ENCODE data around the gene PTEN.

Gene PTEN

DNA sequence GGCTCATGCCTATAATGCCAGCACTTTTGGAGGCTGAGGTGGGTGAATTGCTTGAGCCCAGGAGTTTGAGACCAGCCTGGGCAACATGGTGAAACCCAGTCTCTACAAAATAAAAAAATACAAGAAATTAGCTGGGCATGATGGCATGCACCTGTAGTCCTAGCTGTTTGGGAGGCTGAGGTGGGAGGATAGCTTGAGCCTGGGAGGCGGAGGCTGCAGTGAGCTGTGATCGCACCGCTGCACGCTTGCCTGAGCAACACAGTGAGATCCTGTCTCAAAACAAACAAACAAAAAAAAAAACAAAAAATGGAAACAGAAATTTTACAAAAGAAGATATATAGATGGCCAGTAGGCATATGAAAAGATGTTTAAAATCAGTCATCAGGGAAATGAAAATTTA, 57.1 kb downstream of the PTEN start:
- DNase-seq (ENCODE audit: low read depth): no peak

- no peak for DNase-seq (ENCODE audit: low read depth)
Observed at GRCh38 chr10:87921931-87922688, 58.7 kb downstream of the PTEN start.

DNA sequence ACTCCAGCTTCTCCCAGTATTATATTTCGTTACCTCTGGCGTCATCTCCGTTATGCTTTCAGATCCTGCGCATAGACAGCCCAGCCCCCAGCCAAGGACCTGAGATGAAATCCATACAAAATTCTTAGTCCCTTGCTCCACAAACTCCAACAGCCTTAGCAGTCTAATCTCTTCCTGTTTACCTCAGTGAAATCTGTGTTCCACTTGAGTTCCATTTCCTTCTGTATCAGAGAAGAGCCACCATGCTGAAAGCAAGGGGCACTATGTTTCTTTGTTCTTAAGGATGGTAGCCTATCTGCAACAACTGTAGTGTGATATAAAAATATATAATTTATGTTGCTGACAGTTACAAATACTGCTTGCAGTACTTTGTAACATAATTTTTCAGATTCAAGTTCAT, 59.8 kb downstream of the PTEN start:
- DNase-seq (ENCODE audit: low read depth): no peak

GRCh38 chr10:87925570-87925969, 62.1 kb downstream of the PTEN start:
- DNase-seq (ENCODE audit: low read depth): no peak

GRCh38 chr10:87927091-87927490, 63.7 kb downstream of the PTEN start:
- no peak for DNase-seq (ENCODE audit: low read depth)

- DNase-seq (ENCODE audit: low read depth): no peak
Observed at GRCh38 chr10:87928996-87929395, 65.6 kb downstream of the PTEN start.

DNA sequence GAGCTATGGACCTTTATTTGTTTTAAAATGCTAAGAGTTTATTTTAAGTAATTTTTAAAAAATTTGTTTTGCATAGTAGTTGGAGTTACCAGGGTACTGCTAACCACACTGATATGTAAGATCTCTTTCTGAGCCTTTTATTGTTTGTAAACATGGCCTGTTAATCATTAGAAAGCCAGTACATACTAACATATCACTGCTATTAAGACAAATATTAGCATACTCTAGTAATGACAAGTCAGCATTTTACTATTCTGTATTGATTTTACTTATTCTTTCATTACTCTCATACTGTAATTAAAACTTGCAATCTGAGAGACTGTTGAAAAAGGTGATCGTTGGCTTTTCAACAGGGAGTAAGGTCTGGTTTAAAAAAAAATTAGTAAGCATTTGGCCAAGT, 66.7 kb downstream of the PTEN start:
- DNase-seq (ENCODE audit: low read depth): no peak

DNA sequence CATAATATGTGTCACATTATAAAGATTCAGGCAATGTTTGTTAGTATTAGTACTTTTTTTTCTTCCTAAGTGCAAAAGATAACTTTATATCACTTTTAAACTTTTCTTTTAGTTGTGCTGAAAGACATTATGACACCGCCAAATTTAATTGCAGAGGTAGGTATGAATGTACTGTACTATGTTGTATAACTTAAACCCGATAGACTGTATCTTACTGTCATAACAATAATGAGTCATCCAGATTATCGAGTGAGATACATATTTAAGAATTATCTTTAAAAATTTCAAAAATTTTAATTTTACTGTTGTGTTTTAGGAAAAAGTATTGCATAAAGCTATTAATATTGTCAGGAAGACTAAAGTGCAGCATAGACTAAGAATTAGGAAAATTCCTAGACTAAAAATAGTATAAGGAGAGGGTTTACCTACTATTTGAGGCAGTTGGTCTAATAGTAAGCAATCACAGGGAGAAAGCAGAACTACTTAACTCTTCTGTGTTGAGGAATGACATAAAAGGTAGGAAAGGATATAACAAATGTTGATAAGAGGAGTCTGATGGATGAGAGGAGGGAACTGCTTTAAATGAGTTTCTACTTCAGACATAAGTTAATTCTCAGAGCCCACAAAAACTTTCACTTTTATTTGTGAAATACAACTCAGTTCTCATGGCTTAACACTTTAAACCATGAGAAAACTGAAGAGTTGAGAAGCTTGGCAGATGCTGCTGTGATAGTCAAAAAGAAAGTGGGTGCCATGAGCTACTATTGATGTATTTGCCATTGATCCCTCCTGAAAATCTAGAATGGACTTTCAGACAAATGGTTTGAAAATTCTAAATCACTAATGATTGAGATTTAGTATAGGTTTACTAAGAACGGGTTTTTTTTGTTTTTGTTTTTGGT, 67.8 kb downstream of the PTEN start:
- DNase-seq (ENCODE audit: low read depth): no peak

GRCh38 chr10:87931836-87932230, 68.4 kb downstream of the PTEN start:
- no peak for DNase-seq (ENCODE audit: low read depth)

DNA sequence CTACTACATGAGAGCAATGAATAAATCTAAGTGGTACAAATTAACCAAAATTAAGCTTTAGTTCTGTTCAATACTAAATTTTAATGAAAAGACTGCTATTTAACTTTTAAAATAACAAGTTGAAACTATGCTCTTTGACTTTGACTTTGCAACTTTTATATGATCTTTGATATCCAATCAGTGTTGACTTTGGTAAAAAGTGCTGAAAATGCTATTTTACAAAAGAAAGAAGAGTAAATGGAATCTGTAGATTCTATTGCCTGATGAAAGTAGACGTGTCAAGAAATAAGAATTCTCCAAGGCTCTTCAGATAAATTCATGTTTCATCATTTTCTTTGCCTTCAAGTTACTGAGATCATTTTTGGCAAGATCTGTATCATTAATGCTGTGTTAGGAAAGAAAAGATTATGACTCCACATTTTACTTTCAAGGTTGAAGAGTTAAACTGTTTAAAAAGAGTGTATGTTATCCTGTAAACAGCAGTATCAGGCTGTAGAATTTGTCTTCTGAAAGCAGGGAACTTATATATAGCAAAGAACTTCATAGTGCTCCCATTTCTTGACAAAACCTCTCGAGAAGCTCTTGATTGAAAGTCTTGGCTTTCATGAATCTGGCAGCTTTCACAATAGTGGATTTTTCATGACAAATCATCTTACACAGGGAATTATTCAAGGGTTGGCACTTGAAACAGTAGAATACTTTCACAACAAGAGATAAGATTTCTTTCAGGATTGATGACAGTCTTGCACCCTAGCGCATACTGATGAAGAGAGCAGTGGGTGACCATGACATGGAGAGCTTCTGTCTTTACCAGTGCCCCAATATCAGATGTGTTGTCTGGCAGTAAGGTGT, 72.1 kb downstream of the PTEN start:
- no peak for DNase-seq (ENCODE audit: low read depth)

- no peak for DNase-seq (ENCODE audit: low read depth)
Observed at GRCh38 chr10:87940210-87940609, 76.8 kb downstream of the PTEN start.

DNA sequence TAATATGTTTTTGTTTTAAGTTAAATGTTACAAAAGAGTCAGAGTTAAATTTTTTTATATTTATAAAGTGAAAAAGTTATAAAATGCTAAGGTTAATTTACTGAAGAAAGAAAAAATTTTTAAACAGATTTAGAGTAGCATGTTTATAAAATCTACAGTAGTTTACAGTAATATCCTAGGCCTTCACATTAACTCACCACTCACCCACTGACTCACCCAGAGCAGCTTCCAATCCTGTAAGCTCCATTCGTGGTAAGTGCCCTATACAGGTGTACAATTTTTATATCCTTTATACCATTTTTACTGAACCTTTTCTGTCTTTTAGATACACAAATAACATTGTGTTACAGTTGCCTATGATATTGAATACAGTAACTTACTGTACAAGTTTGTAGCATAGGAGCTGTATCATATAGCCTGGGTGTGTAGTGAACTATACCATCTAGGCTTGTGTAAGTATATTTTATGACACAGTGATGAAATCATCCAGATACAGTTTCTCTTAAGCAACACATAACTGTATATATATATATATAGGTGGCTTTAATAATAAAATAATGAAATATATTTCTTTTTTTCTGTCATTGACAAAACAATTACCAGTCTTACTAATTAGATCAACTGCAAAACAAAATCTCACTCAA, 79.6 kb downstream of the PTEN start:
- DNase-seq (ENCODE audit: low read depth): no peak

GRCh38 chr10:87945984-87946383, 82.6 kb downstream of the PTEN start:
- no peak for DNase-seq (ENCODE audit: low read depth)

DNA sequence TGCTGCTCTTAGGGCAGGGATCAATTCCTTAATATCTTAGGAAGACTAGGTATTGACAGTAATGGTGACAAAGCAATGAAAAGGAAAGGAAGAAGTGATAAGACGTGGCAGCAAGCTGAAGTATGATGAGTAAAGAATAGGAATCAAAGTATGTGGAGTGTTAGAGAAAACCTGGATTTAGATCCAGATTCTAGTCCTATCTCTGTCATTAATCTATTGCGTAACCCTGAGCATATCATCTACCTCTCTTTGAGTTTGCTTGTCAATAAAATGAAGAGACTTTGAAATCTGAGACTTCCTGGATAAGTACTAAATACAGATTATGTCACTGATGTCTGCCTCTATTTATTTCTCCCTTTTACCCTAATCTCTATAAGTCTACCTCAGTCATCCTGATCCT, 89.2 kb downstream of the PTEN start:
- no peak for DNase-seq (ENCODE audit: low read depth)

DNA sequence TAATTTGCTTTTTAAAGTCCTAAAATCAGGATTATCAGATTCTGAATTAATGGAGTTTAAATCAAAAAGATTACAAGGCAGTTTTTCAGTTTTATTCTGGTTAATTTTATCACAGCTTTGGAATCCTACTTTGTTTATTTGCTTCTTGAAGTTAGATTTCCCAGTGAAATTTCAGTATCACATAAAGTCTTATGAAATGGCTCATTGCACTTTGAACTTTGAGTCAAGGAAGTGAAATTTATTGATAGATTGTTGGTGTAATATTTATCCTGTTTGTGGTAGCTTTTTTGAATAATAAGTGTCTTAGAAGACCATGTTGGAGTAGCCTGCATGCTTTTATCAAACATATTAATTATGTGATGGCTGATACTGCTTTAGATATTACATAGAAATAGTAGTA, 92.6 kb downstream of the PTEN start:
- no peak for DNase-seq (ENCODE audit: low read depth)

- no peak for DNase-seq (ENCODE audit: low read depth)
Observed at GRCh38 chr10:87957702-87958101, 94.3 kb downstream of the PTEN start.

DNA sequence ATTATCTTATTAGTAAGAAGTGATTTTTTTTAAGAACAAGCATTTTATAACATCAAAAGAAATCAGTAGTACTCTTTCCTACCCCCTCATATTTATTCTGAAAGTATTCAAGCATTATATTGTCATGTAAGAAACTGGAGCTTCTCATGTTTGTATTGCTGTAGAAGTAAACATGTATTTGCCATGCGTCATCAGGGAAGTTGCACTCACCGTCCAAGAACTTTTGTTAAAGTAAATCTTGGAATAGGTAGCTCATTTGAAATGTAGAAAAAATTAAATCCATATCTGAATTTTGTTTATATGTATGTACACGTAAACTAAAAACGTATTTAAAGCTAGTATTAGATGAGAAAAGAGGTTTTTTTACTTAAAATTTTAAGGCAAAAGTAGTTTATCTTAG, 96.8 kb downstream of the PTEN start:
- no peak for DNase-seq (ENCODE audit: low read depth)

- no peak for DNase-seq (ENCODE audit: low read depth)
Observed at GRCh38 chr10:87961314-87961713, 97.9 kb downstream of the PTEN start.

DNA sequence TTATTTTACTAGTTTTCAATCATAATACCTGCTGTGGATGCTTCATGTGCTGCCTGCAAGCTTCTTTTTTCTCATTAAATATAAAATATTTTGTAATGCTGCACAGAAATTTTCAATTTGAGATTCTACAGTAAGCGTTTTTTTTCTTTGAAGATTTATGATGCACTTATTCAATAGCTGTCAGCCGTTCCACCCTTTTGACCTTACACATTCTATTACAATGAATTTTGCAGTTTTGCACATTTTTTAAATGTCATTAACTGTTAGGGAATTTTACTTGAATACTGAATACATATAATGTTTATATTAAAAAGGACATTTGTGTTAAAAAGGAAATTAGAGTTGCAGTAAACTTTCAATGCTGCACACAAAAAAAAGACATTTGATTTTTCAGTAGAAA, 103.0 kb downstream of the PTEN start:
- no peak for DNase-seq (ENCODE audit: low read depth)

- DNase-seq (ENCODE audit: low read depth): no peak
Observed at GRCh38 chr10:87973635-87974034, 110.2 kb downstream of the PTEN start.

GRCh38 chr10:87974130-87974529, 110.7 kb downstream of the PTEN start:
- no peak for DNase-seq (ENCODE audit: low read depth)

- DNase-seq (ENCODE audit: low read depth): no peak
Observed at GRCh38 chr10:87974769-87975168, 111.3 kb downstream of the PTEN start.

All from stimulated activated CD8-positive, alpha-beta memory T cell treated with anti-CD3 and anti-CD28 coated beads, Interleukin-15, amount 100 ng/mL, for 1 hour (primary cell).